ENCODE results near the gene UBE2I.

The UBE2I gene

DNA sequence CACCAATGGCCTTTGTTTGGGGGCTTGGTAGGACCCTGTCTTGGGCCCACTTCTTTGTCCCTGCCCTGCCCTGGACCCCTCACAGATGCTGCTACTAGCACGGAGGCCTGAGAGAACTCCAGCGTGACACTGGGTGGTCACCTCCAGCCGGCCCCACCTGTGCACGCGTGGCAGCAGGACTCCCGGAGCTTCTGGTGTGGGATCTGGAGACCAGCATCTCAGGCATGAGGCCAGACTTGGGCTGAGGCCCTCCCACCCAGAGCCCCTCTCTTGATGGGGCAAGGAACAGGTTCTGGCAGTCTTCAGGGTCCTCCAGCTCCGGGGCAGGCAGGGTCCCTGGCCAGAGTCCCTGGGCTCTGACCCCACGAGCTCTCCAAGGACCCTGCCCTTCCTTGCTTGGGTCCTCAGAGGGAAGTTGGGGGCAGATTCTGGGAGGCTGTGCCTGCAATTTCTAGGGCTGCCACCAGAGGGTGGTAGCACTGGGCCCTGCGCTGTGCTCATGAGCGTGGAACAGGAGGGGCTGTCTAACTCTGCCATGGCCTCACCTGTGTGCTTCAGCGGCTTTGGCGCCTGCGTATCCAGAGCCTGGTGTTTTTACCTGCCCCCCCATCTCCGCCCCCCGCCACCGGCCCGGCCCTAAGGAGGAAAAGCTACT is 21.0 kb downstream of the UBE2I start:
- in situ Hi-C loops (cut with HindIII; ENCODE audit: low sequenced_read_pairs): no loop called here
- no peak overlapping the region for H3K4me3 ChIP-seq (ENCODE audit: low read depth, low read length)
- no peak for DNase-seq (ENCODE audit: low read depth, low spot score)
- TF ChIP-seq, protein P1, sequence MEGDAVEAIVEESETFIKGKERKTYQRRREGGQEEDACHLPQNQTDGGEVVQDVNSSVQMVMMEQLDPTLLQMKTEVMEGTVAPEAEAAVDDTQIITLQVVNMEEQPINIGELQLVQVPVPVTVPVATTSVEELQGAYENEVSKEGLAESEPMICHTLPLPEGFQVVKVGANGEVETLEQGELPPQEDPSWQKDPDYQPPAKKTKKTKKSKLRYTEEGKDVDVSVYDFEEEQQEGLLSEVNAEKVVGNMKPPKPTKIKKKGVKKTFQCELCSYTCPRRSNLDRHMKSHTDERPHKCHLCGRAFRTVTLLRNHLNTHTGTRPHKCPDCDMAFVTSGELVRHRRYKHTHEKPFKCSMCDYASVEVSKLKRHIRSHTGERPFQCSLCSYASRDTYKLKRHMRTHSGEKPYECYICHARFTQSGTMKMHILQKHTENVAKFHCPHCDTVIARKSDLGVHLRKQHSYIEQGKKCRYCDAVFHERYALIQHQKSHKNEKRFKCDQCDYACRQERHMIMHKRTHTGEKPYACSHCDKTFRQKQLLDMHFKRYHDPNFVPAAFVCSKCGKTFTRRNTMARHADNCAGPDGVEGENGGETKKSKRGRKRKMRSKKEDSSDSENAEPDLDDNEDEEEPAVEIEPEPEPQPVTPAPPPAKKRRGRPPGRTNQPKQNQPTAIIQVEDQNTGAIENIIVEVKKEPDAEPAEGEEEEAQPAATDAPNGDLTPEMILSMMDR (IDR thresholded peaks at IDR 0.05; ENCODE audit: low read depth, low read length): peak; percentile 63

DNA sequence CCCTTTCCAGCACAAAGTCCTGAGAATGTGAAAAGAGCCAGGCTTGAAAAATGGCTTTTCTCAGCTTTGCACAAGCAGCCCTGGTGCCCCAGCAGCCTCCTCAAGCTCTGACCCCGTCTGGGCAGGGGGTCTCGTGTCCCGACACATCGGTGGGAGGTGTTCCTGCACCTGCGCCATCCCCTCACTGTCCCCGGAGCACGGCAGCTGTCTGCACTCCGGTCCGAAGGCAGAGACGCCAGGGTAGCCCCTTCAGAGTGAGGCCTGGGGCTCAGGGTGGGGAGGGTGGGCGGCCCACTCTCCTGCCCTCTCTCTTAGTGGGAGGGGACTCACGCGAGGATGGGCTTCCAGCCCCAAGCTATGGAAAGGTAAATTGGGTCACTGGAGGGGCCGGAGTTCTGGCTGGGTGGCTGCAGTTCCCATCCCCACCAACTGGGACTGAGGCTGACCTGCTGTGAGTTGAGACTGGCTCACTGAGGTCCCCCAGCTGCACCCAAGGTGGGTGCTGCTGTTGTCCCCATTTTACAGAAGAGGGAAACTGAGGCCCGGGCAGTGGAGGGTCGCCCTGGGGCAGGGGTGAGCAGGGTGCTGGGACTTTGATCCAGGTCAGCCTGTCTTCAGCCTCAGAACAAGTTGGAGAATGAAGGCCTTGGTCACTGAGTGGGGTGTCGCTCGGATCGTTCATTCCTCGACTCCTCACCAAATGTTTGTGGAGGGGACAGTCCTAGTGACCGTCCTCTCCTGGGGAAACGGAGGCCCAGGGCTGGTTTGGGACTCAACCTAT is 21.7 kb downstream of the UBE2I start:
- in situ Hi-C loops (cut with HindIII; ENCODE audit: low sequenced_read_pairs): no loop called here
- no peak overlapping the region for H3K4me3 ChIP-seq (ENCODE audit: low read depth, low read length)

DNA sequence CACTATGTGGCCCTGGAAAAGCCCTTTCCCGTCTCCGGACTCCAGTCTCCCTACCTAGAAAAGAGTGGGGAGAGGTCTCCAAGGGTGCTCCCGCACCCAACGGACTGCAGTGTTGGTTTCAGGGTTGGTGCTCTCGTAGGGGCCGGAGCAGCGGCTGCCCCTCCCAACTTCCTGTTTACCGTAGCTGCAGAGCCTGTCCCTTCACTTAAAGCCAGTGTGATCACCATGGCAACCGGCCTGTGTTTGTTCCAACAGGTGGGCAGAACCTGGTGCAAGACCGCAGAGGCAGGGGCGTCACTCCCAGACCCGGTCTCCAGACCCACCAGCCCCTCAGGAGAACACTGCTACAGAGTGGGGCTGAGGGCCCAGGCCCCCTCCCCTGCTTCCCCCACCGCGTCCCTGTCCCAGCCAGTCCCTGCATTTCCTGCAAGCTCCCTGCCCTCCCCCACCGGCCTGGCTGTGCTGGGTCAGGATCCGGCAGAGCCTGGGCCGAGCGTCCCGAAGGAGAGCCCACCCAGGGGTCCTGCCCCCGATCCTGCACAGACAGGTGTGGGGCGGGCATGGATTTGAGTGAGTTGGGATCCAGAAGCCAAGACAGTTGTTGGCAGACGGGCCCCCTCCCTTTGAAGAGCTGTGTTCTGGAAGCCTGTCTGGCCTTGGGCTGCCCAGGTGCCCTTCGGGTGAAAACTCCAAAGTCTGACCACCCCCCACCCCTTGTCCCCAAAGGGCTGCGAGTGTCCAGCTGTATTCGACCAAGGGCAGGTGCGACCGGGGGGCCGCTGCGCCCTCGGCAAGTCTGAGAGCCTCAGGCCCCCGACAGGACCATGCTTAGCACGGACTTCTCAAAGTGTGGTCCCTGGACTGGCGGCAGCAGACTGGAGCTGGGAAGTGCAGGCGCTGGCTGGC is 22.5 kb downstream of the UBE2I start:
- in situ Hi-C loops (cut with HindIII; ENCODE audit: low sequenced_read_pairs): no loop called here
- DNase-seq (ENCODE audit: low read depth, low spot score): peak; percentile 36
- TF ChIP-seq, protein P1 (IDR thresholded peaks at IDR 0.05; ENCODE audit: low read depth, low read length): no peak
- H3K4me3 ChIP-seq (ENCODE audit: low read depth, low read length): no peak overlapping the region

More for the DNA sequence above, 21.7 kb downstream of the UBE2I start:
- no peak for DNase-seq (ENCODE audit: low read depth, low spot score)
- TF ChIP-seq, protein P1 (IDR thresholded peaks at IDR 0.05; ENCODE audit: low read depth, low read length): no peak

DNA sequence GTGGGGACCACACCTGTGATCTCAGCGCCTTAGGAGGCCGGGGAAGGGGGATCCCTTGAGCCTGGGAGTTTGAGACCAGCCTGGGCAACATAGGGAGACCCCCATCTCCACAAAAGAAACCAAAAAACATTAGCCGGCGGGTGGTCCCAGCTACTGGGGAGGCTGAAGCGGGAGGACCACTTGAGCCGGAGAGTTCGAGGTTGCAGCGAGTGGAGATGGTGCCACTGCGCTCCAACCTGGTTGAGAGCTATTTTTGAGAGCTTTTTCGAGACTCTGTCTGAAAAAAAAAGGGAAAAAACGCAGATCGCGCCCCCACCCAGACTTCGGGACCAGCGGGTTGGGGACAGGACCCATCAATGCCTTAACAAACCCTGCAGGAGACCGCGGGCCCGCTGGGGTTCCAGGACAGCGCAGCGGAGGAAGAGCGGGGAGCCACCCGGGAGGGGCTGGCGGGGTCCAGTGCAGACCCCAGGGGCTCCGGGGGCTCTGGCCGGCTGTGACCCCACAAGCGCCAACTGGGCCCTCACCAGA is 23.2 kb downstream of the UBE2I start:
- DNase-seq (ENCODE audit: low read depth, low spot score): no peak
- in situ Hi-C loops (cut with HindIII; ENCODE audit: low sequenced_read_pairs): no loop called here
- TF ChIP-seq, protein P1 (IDR thresholded peaks at IDR 0.05; ENCODE audit: low read depth, low read length): no peak
- H3K4me3 ChIP-seq (ENCODE audit: low read depth, low read length): no peak overlapping the region

DNA sequence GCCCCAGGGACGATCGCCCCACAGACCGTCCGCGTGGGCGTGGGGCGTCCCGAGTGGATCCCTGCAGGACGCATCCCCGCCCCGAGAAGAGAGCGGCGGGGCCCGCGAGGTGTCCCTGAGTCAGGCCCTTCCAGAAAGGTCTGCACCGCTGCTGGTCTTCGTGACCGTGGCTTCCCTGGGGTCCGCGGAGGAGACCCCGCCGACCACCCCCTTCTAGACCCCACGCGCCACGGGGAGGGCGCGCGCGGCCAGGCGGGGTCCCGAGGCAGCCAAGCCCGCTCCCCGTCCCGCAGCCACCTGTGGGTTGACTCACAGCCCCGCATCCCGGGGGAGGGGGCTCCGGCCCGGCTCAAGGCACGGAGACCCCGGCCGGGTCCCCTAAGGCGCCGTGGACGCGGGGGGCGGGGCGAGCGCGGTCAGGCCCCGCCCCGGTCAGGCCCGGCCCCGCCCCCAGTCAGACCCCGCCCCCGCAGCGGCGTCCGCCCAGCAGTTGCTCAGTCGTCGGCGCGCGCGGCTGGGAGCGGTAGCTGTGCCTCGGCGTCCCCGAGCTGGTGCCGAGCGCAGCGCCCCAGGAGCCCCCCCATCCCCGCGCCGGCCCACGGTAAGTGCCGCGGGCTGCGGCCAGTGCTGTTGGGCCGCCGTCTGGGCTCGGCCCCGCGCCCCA is 23.8 kb downstream of the UBE2I start, which contains the start of gene BAIAP3:
Gene BAIAP3, plus strand, starts transcription at position 497 of the 664 bp plus-strand sequence. CDS start 4,905 bp downstream, outside the sequence.
- H3K4me3 ChIP-seq (ENCODE audit: low read depth, low read length): no peak within 1 kb of the TSS
- in situ Hi-C loops (cut with HindIII; ENCODE audit: low sequenced_read_pairs): no loop called here
- no peak for DNase-seq (ENCODE audit: low read depth, low spot score)

More for the DNA sequence above, 23.8 kb downstream of the UBE2I start, which contains the start of gene BAIAP3:
- TF ChIP-seq, protein P1 (IDR thresholded peaks at IDR 0.05; ENCODE audit: low read depth, low read length): no peak
